ENCODE measurements around the gene VEPH1.

DNA sequence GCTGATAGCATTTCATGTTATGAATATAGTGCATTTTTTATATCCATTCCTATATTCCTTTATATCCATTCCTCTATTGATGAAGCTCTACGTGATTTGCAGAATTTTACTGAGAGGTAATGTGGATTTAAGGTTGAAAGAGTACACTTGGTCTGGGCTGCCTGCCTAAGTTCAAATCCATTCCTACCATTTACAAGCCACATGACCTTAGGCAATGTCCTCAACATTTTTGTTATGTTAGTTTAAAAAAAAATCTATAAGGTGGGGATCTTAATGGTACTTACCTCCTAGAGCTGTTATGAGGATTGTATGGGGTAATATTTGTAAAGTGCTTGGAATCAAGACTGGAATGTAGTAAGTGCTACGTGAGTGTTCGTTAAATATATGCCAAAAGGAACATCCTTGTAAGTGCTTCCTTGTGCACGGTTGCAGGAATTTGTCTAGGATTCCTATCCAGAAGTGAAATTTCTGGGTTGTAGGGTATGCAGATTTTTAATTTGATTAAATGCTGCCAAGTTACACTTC is 11.2 kb upstream of the VEPH1 start:
- TF ChIP-seq POLR2A (IDR thresholded peaks at IDR 0.05) = no peak
- TF ChIP-seq, protein P1, sequence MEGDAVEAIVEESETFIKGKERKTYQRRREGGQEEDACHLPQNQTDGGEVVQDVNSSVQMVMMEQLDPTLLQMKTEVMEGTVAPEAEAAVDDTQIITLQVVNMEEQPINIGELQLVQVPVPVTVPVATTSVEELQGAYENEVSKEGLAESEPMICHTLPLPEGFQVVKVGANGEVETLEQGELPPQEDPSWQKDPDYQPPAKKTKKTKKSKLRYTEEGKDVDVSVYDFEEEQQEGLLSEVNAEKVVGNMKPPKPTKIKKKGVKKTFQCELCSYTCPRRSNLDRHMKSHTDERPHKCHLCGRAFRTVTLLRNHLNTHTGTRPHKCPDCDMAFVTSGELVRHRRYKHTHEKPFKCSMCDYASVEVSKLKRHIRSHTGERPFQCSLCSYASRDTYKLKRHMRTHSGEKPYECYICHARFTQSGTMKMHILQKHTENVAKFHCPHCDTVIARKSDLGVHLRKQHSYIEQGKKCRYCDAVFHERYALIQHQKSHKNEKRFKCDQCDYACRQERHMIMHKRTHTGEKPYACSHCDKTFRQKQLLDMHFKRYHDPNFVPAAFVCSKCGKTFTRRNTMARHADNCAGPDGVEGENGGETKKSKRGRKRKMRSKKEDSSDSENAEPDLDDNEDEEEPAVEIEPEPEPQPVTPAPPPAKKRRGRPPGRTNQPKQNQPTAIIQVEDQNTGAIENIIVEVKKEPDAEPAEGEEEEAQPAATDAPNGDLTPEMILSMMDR (IDR thresholded peaks at IDR 0.05) = no peak

Data from Peyer's patch (tissue), 4 donors.